OCI-LY7 (cell line): Measurements from ENCODE around the gene ZNF385D.

ENCODE experiments used
- EZH2phosphoT487 ChIP-seq: fragments of 200-600 bp; sonication (generic); IDR thresholded peaks from 2 replicates; pipeline ENCODE4 v1.6.1; 2018; ENCODE audit warnings: low read depth, borderline replicate concordance, mild to moderate bottlenecking, mixed run types, antibody characterized with exemption, low read length, moderate library complexity, mixed read lengths
- TF ChIP-seq, protein P1 (sequence below): fragments of 200-600 bp; sonication (generic); conservative IDR thresholded peaks from 2 replicates; pipeline ENCODE4 v1.5.1; 2014; ENCODE audit warnings: mild to moderate bottlenecking, antibody characterized with exemption, low read length, moderate library complexity, mixed read lengths

- TF ChIP-seq, protein P1, sequence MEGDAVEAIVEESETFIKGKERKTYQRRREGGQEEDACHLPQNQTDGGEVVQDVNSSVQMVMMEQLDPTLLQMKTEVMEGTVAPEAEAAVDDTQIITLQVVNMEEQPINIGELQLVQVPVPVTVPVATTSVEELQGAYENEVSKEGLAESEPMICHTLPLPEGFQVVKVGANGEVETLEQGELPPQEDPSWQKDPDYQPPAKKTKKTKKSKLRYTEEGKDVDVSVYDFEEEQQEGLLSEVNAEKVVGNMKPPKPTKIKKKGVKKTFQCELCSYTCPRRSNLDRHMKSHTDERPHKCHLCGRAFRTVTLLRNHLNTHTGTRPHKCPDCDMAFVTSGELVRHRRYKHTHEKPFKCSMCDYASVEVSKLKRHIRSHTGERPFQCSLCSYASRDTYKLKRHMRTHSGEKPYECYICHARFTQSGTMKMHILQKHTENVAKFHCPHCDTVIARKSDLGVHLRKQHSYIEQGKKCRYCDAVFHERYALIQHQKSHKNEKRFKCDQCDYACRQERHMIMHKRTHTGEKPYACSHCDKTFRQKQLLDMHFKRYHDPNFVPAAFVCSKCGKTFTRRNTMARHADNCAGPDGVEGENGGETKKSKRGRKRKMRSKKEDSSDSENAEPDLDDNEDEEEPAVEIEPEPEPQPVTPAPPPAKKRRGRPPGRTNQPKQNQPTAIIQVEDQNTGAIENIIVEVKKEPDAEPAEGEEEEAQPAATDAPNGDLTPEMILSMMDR, result no peak
- no peak for TF ChIP-seq EZH2phosphoT487
Observed at GRCh38 chr3:21718943-21719591, 31.9 kb downstream of the ZNF385D start.
